ENCODE results near the gene NTN3.
"Not testable (repeated sequence)": the region's sequence is repeated elsewhere in the genome, so short reads cannot be mapped to it uniquely, and the experiment has no call there.

NTN3 gene

DNA sequence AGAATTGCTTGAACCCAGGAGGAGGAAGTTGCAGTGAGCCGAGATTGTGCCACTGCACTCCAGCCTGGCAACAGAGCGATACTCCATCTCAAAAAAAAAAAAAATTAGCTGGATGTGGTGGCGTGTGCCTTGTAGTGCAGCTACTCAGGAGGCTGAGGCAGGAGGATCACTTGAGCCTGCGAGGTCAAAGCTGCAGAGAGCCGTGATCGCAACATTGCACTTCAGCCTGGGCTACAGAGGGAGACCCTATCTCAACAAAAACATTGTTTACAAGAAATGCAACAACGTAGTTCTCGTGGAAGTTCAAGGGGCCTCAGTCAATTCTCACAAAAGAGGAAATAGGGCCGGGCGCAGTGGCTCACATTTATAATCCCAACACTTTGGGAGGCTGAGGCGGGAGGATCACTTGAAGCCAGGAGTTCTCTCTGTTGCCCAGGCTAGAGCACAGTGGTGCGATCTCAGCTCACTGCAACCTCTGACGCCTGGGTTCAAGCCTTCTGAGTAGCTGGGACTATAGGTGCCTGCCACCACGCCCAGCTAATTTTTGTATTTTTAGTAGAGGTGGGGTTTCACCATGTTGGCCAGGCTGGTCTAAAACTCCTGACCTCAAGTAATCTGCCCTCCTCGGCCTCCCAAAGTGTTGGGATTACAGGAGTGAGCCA lies 29.8 kb upstream of the NTN3 start:
- not testable (repeated sequence) for DNase-seq

DNA sequence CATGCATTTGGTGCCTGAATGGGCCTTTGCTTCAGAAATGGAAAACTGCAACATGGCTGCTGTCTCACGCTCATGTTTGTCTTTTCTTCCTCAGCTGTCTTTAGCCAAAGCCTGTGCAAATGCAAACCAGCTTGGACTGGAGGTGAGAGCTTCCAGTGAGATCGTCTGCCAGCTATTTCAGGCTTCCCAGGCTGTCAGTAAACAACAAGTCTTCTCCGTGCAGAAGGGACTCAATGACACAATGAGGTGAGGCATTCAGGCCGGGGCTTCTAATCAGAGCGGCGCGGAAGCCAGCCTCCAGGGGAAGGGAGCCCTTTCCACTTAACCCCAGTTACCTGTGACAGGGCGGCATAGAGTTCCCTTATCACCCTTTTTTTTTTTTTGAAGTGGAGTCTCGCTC lies 27.5 kb upstream of the NTN3 start:
- DNase-seq = no peak

DNA sequence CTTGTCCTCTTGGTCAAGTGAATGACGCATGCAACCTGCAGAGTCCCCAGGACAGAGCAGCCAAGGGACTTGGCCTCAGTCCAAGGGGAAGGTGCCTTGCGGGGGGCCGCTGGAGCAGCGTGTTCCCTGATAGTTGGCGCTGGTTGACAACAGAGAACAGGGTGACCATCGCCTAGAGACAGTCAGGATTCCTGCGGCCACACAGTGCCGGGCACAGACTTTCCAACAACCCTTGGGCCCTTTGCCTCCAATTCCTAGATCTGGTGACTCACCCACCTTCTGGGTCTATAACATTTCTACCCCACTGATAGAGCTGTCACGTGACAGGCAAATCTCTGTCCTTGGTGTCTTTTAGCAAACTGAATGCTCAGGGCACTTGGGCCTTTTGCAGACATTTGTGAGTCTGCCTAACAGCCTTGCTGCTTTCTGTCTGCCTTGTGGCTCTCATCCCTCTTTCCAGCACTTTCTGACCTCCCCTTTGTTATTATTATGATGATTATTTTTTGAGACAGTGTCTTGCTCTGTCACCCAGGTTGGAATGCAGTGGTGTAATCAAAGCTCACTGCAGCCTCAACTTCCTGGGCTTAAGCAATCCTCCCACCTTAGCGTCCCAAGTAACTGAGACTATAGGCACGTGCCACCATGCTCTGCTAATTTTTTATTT lies 23.0 kb upstream of the NTN3 start:
- no peak for DNase-seq

DNA sequence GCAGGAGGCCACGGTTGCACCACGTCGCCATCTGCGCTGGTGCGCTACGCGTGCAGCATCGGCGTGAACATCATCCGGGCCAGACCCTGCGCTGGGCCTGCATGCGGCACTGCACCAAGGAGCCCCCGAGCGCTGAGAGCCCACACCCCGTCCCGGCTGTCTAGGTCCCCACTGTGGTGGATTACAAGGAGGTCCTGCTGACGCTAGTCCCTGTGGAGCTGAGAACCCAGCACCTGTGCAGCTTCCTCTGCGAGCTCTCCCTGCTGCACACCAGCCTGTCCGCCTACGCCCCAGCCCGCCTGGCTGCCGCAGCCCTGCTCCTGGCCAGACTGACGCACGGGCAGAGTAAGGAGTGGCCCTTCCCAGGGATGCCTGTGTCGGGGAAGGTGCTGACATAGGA lies 22.0 kb upstream of the NTN3 start:
- DNase-seq = no peak

DNA sequence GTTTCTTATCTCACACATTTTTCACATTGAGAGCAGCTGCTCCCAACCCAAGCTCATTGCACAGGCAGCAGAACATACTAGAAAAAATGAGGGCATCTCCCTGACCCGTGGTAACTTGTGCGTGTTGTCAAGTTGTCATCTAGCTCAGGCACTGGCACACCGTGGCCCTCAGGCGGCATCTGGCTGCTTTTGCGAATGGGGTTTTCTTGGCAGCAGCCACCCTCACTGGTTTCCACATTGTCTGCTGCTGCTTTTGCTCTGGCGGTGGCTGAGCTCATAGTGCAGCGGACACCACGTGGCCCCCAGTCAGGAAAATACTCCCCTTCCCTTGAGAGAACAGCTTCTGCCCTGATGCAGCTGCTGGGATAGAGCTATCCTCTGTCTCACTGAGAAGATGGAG lies 20.6 kb upstream of the NTN3 start:
- no peak for DNase-seq

DNA sequence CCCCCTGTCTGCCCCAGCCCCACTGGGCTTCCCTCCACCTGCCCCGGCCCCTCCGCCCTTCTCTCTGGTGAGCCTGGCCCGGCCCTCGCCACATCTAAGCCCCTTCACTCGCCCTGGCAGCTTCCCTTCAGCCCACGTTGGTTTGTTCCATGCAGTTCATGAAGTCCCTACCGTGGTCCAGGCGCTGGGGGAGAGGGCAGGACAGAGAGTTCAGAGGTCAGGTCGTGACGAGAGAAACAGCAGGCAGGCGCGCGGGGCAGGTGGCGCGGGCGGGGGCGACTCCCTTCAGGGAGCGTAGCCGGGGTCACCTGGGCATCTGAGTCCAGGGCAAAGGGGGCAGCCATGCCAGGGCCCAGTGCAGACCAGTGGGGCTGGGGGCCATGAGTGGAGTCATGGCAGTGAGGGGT lies 20.1 kb upstream of the NTN3 start:
- no peak for DNase-seq

DNA sequence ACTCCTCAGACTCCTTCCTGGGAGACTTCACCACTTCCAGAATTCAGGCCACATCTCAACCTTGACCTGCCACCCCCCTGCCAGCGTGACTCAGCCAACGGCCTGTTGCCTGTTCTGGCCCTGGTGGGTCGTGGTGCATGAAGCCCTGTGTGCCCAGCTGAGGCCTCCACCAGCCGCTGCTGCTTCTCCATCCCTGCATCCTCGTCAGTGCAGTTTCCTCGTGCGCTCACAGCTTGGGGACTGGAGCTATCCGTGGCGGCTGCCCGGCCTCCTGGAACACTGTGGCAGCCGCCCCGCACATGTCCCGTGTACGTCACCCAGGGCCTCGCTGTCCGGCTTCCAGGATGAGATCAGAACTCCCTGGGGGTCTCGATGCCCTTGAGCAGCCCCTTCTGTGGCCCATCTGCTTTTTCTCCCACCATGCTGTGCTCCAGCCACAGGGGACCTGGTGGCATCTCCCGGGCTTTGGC lies 19.2 kb upstream of the NTN3 start:
- DNase-seq = no peak

DNA sequence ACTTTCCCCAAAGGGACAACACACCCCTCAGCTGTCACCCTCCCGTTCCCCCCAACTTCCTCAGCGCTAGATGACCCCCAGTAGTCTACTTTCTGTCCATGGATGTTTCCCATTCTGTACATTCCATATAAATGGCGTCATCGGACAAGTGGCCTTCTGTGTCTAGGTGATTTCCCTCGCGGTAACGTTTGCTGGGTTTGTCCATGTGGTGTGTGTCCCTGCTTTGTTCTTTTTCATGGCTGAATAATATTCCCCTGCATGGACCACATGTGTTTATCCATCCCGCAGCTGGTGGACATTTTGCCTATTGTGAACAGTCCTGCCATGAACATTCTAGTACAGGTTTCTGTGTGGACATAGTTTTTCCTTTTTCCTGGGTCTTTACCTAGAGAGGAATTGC lies 18.4 kb upstream of the NTN3 start:
- DNase-seq = no peak

DNA sequence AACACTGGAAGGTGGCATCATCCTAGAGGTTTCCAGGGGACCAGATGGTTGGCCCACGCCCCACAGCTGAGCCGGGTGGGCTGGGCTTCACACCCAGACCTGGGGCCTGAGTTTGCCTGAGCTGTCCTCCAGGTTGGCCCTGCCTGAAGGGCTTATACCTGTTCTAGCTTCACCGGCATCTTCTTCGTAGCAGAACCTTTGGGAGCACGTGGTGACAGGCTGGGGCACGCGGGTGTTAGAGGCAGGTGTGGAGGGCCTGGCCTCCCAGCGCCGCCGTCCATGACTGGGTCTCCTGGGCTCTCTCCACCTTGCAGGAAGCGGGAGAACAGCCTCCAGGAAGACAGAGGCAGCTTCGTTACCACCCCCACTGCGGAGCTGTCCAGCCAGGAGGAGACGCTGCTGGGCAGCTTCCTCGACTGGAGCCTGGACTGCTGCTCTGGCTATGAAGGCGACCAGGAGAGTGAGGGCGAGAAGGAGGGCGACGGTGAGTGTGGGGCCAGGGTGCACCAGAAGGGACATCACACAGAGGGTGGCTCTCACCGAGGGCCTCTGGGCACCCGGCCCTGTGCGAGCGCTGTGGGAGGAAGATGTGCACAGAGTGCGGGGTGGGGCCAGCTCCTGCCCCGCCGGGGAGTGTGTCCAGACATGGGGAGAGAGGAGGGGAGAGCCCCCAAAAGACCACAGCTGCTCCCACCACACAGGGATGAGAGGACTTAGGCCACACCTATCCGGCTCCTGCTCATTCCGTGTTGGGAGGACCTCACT lies 15.8 kb upstream of the NTN3 start:
- no peak for DNase-seq

DNA sequence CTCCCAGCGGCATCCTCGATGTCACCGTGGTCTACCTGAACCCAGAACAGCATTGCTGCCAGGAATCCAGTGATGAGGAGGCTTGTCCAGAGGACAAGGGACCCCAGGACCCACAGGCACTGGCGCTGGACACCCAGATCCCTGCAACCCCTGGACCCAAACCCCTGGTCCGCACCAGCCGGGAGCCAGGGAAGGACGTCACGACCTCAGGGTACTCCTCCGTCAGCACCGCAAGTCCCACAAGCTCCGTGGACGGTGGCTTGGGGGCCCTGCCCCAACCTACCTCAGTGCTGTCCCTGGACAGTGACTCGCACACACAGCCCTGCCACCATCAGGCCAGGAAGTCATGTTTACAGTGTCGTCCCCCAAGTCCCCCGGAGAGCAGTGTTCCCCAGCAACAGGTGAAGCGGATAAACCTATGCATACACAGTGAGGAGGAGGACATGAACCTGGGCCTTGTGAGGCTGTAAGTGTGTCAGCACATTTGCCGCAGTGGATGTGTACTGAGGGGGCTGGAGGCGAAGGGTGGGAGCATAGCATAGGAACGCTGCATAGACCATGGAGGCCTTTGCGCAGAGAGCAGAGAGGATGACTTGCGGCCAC lies 14.4 kb upstream of the NTN3 start:
- DNase-seq = no peak

DNA sequence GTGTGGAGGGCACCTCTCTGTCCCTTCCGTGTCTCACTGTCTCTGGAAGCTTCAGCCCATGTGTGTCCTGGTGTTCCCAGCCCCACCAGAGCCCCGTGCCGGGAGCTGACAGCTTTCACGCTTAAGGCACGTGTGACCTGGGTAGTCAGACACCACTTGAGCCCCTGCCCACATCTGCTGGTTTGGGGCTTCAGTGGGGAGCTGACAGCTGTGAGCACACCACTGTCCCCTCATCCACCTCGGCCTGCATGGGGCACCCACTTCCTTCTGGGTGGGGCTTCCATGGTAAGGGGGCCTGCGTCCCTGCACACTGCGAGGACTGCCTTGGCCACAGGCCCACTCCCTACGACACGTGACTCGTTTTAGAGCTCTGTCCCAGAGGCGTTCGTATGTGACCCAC lies 13.8 kb upstream of the NTN3 start:
- DNase-seq = no peak

DNA sequence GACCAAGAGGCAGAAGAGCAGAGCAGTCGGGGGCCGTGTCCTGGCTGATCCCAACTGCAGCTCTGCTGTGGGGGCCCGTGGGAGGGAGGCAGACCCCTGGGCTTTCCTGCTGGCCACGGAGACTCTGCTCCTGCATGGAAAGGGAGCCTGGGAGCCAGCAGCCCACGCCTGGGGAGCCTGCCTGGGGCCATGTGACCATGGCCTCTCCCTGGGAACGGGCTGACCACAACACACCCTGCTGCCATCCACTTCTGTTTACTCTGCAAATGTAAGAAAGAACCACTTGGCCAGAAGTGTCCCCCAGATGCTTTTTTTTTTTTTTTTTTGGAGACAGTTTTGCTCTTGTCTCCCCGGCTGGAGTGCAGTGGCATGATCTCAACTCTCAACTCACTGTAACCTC lies 13.2 kb upstream of the NTN3 start:
- DNase-seq = no peak

DNA sequence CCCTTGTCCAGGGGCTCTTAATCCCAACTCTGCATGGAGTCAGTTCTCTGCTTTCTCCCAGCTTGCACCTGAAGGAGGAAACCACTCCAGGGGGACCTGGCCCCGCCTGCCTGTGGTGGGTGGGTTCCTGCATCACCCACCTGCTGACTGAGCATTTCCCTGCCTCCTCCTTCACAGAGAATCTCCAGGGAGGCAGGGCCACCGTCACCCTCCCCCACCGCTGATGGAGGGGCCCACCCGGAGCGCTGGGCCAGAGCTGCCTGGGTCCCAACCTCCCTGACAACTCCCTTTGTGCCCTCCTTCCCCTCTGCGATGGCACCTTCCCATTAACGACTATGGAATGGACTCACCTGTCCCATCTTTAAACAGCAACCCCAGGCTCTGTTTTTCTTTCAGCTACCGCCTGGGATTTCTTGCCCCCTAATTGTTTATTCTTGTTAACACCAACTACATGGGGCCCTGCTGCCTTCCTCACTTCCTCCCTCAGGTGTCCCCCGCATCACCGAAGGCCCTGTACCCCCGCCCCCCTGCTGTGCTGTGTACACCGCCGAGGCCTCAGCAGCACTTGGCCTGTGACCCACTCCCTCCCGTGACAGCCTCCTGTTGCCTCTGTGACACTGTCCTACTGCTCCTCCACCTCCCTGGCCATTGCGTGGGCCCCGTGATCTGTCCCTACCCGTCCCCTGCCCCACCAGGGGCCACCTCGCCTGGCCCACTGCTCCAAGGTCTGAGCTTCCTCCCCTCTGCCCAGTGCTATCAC lies 12.0 kb upstream of the NTN3 start:
- no peak for DNase-seq

DNA sequence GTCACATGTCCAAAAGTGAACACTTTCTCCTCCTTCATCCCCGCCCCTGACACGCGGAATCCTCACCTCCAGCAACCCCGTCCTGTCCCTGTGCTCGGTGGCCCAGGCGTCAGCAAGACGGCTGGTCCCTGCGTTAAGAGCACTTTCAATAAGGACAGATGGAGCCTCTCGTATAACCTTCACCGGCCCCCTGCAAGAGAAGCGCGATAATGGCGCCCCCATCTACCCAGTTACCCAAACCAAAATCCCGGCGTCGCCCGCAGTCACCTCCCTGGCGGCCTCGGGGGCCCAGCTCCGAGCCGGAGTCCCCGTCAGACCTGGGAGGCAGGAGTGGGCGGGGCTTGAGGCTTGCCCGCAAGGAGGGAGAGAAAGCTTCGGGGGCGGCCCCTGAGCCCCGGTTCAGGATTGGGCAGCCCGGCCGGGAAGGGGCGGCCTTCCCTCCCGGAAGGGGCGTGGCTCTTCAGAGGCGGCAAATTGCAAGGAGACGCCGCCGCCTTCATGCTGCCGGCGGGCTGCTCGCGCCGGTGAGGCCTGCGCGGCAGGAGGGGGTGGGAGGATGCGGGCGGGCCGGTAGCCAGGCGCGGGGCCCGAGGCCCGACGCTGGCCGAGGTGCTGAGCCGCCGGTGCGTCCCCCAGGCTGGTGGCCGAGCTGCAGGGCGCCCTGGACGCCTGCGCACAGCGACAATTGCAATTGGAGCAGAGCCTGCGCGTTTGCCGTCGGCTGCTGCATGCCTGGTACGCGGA lies 11.3 kb upstream of the NTN3 start, which contains the start of gene TEDC2:
Gene TEDC2, plus strand, starts transcription at position 463 of the 744 bp plus-strand sequence. Its CDS starts 36 bp downstream, at position 499.
- peak; percentile 96 to 97 for DNase-seq

DNA sequence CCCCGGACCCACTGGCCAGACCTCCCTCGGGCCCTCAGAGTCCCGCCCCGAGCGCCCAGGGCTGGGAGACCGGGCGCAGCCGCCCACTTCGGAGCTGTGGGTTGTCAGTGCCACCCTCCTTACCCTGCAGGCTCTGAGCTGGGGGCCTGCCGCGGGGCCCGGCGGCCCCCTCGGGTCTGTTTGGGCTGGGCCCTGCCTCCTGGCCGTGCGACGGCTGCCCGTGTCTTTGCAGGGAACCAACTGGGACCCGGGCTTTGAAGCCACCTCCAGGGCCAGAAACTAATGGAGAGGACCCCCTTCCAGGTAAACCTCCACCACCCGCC lies 10.7 kb upstream of the NTN3 start:
- no peak for DNase-seq

DNA sequence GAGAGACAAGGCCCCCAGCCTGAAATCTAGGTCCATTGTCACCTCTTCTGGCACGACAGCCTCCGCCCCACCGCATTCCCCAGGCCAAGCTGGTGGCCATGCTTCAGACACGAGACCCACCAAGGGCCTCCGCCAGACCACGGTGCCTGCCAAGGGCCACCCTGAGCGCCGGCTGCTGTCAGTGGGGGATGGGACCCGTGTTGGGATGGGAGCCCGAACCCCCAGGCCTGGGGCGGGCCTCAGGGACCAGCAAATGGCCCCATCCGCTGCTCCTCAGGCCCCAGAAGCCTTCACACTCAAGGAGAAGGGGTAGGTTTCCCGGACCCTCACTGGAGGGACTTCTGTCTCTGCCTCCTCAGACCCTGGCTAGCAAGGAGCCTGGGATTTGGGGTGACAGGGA lies 10.2 kb upstream of the NTN3 start:
- no peak for DNase-seq

DNA sequence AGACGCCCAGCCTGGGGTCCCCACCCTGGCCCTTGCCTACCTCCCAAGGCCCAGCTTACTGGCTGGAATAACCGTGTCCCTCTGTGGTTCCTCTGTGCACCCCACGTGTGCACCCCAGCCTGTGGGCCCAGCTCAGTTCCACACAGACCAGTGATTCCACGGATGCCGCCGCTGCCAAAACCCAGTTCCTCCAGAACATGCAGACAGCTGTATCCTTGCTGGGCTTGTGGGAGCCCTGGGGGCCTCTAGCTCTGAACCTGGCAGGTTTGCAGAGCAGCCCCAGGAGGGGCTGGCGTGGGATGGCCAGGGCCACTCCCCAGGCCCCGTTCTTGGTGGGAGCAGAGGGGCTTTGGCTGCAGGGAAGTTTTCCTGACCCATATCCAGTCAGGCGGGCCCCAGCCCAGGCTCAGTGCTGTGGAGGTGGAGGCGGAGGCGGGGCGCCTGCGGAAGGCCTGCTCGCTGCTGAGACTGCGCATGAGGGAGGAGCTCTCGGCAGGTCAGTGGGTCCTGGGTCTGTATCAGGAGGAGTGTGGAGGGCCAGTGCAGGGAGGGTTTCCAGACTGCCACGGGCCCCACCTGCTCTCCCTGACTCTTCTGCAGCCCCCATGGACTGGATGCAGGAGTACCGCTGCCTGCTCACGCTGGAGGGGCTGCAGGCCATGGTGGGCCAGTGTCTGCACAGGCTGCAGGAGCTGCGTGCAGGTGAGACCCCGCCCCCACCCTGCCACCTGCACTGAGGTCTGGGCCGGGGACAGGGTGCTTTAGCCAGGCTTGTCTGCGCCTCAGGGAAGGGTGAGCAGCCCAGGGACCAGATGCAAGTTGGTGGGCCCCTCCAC lies 8.8 kb upstream of the NTN3 start:
- no peak for DNase-seq

DNA sequence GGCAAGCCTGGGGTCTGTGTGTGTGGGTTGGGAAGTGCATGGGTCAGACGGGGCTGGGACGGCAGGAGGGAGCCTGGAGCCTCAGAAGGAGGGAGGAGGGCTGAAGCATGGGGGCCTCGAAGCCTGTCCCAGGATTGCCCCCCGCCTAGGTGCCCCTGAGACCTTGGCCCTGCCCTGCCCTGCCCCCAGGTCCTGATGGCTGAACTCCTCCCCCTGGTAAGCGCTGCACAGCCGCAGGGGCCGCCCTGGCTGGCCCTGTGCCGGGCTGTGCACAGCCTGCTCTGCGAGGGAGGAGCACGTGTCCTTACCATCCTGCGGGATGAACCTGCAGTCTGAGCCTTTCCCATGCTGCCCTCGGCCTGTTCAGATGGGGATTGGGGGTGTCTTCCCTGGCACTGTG lies 6.8 kb upstream of the NTN3 start:
- DNase-seq = no peak

DNA sequence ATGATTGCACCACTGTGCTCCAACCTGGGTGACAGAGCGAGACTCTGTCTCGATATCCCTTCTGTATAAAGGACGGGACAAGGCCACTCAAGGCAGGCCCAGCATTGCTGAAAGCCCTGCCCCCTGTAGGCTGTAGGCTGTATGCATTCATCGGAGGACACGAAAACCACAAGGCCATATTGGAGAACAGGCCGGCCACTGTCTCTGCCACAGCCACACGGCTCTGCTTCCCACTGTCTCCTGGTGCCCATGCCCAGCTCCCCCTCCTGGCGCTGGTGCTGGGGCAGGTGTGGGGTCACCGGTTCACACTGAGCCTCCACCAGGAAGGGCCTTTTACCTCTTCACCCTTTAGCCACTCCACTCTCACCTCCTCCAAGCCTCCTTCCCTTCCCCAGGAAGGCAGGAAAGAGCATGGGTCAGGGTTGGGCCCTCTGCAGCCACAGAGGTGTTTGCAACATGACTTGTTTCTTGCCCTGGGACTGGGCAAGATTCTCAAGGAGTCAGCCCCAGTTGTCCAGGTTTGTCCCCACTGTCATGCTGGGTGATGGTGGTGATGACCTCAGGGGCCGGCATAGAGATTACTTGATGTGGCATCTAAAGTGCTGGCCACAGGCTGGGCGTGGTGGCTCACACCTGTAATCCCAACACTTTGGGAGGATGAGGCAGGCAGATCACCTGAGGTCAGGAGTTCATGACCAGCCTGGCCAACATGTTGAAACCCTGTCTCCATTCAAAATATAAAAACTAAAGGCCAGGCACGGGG lies 5.3 kb upstream of the NTN3 start:
- DNase-seq = no peak

Measured in CD4-positive, alpha-beta T cell treated with Interferon alpha-2 for 1 hour (primary cell).